K562 (cell line): ENCODE data around the gene HCRT. TPM values are rescaled to one million over a fixed set of nuclear protein-coding genes. Genes with fewer than 3 reads are reported as not detected.

ENCODE experiments used
- ELF1 ChIP-seq: fragments of 200-800 bp; sonication (Bioruptor generic); IDR thresholded peaks from 2 replicates; pipeline ENCODE4 v1.6.1; 2016; ENCODE audit warnings: missing genetic modification characterization, missing compliant biosample characterization
- EP400 ChIP-seq: fragments of 450-650 bp; IDR thresholded peaks from 2 replicates; pipeline ENCODE4 v1.6.1; 2017; ENCODE audit warnings: antibody characterized with exemption, mild to moderate bottlenecking, moderate library complexity
- MNT ChIP-seq, 2 experiments: fragments of 450-650 bp; conservative IDR thresholded peaks; 2 replicates each; pipeline ENCODE4 v1.6.1; 2017; ENCODE audit warnings: mild to moderate bottlenecking in 2 of 2, moderate library complexity in 2 of 2
- STAT6 ChIP-seq: sonication (generic); formaldehyde crosslinking; IDR thresholded peaks from 2 replicates; pipeline ENCODE4 v1.8.1; 2023; ENCODE audit warnings: mild to moderate bottlenecking, missing genetic modification reagents
- ZNF445 ChIP-seq: fragments of 250-450 bp; sonication (Bioruptor Pico); IDR thresholded peaks from 2 replicates; pipeline ENCODE4 v1.4.0; 2020; ENCODE audit warnings: low read depth, mild to moderate bottlenecking, moderate library complexity
- polyA plus RNA-seq, 8 experiments: library from polyadenylated mRNA; depleted of rRNA in 4 of 8; stranded (reverse) in 5 of 8; unstranded in 3 of 8; fragments of >200 nt; fragmentation: Nextera tagmentation in 2 of 8; fragmentation: Illumina TruSeq in 1 of 8; extraction: Ambion mirVana in 2 of 8; extraction: Trizol in 1 of 8; gene quantifications; 2 replicates each; pipeline versions ENCODE4 v1.2.1 to v1.2.3, GENCODE V29; 2011 to 2014; ENCODE audit warnings: inconsistent platforms in 1 of 8, missing spikeins in 1 of 8
- total RNA-seq, 7 experiments: library from RNA; depleted of rRNA in 6 of 7; stranded (reverse); fragments of >200 nt in 6 of 7; fragmentation: Illumina TruSeq in 2 of 7; extraction: Trizol in 2 of 7; gene quantifications; 2 replicates each; pipeline versions ENCODE4 v1.2.1 to v1.2.3, GENCODE V29; 2011 to 2021; ENCODE audit warnings: low replicate concordance in 1 of 7
- TF ChIP-seq, protein P1 (sequence below), 2 experiments: fragments of 450-650 bp; formaldehyde crosslinking in 1 of 2; IDR thresholded peaks; 2 replicates each; pipeline versions ENCODE4 v1.4.0 to v1.6.1; 2014 to 2020; ENCODE audit warnings: mild to moderate bottlenecking in 2 of 2, borderline replicate concordance in 1 of 2, low read depth in 1 of 2
- TF ChIP-seq, protein P2 (sequence below): sonication (generic); formaldehyde crosslinking; IDR thresholded peaks from 2 replicates; pipeline ENCODE4 v1.8.0; 2022; ENCODE audit warnings: missing genetic modification reagents, mild to moderate bottlenecking, borderline replicate concordance

The HCRT gene
- total and polyA plus RNA-seq, 9 of the 15 experiments (the other 6 are each of a cell fraction or from before 2014, with no cell fraction given), result not detected

DNA sequence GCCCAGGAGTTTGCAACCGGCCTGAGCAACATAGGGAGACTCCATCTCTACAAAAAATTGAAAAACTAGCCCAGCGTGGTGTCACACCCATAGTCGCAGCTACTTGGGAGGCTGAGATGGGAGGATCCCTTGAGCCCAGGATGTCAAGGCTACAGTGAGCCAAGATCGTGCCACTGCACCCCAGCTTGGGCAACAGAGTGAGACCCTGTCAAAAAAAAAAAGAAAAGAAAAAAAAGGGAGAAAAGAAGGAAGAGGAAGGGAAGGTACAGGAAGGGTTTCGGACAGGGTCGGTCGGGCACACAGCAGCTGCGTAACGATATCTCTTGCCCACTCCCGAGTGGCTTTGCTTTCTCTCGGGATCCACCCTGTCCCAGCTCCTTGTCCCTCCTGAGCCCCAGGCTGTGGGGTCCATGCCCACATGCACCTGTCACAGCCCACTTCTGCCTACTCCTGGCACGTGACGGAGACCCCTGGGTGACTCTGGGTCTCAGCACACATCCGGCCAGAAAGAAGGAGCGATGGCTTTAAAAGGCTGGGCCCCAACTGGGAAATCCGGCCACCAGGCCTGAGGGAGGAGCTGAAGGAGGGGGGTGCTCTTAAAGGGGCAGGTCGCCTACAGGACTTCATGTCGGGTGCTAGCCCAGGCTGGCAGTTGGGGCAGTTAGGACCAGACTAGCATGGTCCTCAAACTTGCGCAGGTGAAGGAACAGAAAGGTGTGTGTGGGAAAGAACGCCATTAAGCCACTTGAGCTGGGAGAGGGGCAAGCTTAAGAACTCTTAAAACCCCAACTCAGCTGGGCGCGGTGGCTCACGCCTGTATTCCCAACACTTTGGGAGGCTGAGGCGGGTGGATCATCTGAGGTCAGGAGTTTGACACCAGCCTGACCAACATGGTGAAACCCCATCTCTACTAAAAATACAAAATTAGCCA is 9.0 kb upstream of the HCRT start, which contains the start of gene GHDC (continued):
- TF ChIP-seq STAT6 (no peak), MNT (conservative IDR thresholded peaks at IDR 0.05) (peak; percentile 60 to 81; a peak in 3 of 4 replicates), EP400 (peak; percentile 74; the same call in 1 of the 2 replicates), ZNF445 (CRISPR knock-in tag) (no peak), ELF1 (tag) (peak; percentile 83)
- TF ChIP-seq, protein P1, sequence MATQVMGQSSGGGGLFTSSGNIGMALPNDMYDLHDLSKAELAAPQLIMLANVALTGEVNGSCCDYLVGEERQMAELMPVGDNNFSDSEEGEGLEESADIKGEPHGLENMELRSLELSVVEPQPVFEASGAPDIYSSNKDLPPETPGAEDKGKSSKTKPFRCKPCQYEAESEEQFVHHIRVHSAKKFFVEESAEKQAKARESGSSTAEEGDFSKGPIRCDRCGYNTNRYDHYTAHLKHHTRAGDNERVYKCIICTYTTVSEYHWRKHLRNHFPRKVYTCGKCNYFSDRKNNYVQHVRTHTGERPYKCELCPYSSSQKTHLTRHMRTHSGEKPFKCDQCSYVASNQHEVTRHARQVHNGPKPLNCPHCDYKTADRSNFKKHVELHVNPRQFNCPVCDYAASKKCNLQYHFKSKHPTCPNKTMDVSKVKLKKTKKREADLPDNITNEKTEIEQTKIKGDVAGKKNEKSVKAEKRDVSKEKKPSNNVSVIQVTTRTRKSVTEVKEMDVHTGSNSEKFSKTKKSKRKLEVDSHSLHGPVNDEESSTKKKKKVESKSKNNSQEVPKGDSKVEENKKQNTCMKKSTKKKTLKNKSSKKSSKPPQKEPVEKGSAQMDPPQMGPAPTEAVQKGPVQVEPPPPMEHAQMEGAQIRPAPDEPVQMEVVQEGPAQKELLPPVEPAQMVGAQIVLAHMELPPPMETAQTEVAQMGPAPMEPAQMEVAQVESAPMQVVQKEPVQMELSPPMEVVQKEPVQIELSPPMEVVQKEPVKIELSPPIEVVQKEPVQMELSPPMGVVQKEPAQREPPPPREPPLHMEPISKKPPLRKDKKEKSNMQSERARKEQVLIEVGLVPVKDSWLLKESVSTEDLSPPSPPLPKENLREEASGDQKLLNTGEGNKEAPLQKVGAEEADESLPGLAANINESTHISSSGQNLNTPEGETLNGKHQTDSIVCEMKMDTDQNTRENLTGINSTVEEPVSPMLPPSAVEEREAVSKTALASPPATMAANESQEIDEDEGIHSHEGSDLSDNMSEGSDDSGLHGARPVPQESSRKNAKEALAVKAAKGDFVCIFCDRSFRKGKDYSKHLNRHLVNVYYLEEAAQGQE (IDR thresholded peaks at IDR 0.05; ENCODE audit: borderline replicate concordance), result no peak
- TF ChIP-seq, protein P1 (CRISPR knock-in tag; IDR thresholded peaks at IDR 0.05; ENCODE audit: low read depth), result no peak
- TF ChIP-seq, protein P2, sequence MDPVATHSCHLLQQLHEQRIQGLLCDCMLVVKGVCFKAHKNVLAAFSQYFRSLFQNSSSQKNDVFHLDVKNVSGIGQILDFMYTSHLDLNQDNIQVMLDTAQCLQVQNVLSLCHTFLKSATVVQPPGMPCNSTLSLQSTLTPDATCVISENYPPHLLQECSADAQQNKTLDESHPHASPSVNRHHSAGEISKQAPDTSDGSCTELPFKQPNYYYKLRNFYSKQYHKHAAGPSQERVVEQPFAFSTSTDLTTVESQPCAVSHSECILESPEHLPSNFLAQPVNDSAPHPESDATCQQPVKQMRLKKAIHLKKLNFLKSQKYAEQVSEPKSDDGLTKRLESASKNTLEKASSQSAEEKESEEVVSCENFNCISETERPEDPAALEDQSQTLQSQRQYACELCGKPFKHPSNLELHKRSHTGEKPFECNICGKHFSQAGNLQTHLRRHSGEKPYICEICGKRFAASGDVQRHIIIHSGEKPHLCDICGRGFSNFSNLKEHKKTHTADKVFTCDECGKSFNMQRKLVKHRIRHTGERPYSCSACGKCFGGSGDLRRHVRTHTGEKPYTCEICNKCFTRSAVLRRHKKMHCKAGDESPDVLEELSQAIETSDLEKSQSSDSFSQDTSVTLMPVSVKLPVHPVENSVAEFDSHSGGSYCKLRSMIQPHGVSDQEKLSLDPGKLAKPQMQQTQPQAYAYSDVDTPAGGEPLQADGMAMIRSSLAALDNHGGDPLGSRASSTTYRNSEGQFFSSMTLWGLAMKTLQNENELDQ (CRISPR knock-in tag), result no peak
